ENCODE data around the gene BTD. TPM values are rescaled to one million over a fixed set of nuclear protein-coding genes. Genes with fewer than 3 reads are reported as not detected.
"Not testable (repeated sequence)": the region's sequence is repeated elsewhere in the genome, so short reads cannot be mapped to it uniquely, and the experiment has no call there.

Gene BTD
- total RNA-seq, 1 donor from 2014 or later: 8.3 TPM

DNA sequence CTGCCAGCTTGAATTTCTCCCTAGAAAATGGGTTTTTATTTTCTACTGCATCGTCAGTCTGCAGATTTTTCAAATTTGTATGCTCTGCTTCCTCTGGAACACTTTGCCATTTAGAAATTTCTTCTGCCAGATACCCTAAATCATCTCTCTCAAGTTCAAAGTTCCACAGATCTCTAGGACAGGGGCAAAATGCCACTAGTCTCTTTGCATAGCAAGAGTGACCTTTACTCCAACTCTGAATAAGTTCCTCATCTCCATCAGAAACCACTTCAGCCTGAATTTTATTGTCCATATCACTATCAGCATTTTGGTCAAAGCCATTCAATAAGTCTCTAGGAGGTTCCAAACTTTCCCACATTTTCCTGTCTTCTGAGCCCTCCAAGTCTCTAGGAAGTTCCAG, 3.0 kb downstream of the BTD start:
- ATAC-seq: not testable (repeated sequence)

DNA sequence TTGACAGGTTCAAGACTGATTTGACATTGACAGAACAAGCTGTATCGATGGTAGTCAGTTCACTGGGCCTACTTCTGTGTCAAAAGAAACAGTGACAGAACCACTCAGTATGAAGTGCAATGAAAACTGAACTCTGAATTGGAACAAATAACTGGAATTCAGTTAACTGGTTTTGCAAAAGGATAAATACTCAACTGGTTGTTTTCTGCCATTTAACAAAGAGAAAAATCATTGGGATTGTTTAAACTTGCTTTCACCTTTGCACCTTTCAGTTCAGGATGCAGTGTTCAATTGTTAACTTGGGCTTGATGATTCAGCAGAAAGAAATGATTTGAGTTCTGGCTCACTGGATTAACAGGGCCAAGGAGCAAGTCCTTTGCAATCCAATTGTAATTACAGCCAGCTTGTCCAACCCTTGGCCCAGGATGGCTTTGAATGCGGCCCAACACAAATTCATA, 4.9 kb downstream of the BTD start:
- no peak for ATAC-seq

DNA sequence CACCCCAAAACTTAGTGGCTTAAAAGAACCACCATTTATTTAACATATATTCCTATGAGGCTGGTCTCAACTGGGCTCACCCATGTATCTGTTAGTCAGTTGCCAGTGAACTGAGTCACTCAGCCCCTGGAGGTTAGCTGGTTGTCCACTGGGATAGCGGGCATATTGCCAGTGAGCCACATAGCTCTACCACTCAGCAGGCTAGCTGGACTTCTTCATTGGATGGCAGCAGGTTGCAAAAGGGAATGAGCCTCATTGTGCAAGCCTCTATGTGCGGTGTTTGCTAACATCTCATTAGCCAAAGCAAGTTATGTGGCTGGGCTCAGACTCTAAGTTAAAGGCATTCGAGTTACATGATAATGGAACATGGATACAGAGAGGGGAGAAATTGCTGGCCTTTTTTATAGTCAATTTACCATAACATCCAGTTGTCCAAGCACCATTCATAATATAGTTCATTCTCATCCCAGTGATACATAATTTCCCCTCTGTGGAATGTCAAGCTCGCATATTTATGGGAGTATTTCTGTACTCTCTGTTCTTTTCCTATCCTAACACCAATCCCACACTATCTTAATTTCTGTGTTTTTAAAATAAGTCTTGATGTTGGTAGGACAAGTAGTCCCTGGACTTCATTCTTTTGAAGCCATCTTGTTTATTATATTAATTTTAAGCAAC, 8.7 kb downstream of the BTD start:
- no peak for ATAC-seq

DNA sequence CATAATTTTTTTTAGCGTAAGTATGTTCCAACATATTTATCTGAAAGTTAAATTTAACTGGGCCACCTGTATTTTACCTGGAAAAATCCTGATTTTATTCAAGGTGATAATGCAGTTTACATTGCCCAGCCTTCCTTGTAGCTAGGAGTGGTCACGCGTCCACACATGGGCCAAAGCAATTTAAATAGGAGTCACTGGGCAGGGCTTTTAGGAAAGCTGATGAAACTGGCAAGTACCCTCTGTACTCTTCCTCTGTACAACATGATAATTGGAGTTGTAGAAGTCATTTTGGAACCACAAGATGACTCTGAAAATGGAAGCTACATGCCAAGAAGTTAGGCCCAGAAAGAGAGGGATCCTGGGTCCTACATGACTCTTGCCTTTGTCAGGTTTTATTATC, 9.5 kb downstream of the BTD start:
- no peak for ATAC-seq

DNA sequence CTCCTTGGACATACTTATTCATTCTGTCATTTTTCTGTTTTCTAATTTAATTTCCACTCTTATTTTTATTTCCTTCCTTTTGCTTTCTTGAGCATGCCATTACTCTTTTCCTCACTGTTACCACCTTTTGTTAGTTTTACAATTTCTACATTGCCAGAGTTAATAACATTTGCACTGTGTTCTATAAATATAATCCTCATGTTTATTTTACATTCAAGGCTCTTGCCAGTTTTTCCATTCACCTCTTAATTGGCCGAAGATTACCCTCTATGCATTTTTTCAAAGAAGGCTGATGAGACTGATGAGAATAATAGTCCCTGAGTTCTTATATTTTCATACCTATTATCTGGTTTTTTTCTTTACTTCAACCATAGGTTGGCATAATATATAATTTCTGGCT, 10.5 kb downstream of the BTD start:
- no peak for ATAC-seq

DNA sequence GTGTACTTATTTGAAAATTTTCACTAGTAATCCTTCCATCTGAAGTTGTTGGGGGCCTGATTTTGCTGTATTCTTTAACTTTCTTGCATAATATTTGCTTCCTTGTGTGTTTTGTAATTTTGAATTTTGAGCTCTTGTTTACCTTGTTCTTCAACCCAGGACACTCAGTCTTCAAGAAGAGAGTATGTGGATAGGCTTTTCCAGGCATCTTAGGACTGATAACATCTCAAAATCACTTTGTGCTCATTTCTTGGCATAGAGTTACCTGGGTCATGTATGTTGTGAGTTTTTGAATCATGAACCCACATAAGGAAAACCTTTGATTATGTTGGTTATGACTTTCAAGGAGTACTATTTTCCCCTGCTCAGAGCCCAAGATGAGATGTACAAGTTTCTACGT, 13.4 kb downstream of the BTD start:
- no peak for ATAC-seq

DNA sequence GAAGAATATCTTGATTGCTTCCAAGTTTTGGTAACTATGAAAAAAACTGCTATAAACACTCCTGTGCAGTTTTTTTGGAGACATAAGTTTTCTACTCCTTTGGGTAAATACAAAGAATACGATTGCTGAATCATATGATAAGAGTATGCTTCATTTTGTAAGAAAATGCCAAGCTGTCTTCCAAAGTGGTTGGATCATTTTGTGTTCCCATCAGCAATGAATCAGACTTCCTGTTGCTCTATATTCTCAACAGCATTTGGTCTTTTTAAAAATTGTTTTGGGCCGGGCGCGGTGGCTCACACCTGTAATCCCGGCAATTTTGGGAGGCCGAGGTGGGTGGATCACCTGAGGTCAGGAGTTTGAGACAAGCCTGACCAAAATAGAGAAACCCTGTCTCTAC, 14.5 kb downstream of the BTD start:
- no peak for ATAC-seq

DNA sequence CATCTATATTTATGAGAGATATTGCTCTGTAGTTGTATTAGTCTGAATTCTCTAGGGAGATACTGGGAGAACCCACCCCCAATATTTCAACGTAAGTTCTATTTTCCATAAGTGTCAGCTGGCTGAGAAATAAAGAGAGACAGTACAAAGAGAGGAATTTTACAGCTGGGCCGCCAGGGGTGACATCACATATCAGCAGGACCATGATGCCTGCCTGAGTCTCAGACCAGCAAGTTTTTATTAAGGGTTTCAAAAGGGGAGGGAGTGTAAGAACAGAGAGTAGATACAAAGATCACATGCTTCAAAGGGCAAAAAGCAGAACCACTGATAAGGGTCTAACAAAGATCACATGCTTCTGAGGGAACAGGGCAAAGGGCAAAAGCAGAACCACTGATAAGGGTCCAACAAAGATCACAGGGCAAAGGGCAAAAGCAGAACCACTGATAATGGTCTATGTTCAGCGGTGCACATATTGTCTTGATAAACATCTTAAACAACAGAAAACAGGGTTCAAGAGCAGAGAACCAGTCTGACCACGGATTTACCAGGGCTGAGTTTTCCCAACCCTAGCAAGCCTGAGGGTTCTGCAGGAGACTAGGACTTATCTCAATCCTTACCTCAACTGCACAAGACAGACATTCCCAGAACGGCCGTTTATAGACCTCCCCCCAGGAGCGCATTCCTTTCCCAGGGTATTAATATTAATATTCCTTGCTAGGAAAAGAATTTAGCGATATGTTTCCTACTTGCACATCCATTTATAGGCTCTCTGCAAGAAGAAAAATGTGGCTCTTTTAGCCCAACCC, 18.3 kb downstream of the BTD start:
- not testable (repeated sequence) for ATAC-seq

DNA sequence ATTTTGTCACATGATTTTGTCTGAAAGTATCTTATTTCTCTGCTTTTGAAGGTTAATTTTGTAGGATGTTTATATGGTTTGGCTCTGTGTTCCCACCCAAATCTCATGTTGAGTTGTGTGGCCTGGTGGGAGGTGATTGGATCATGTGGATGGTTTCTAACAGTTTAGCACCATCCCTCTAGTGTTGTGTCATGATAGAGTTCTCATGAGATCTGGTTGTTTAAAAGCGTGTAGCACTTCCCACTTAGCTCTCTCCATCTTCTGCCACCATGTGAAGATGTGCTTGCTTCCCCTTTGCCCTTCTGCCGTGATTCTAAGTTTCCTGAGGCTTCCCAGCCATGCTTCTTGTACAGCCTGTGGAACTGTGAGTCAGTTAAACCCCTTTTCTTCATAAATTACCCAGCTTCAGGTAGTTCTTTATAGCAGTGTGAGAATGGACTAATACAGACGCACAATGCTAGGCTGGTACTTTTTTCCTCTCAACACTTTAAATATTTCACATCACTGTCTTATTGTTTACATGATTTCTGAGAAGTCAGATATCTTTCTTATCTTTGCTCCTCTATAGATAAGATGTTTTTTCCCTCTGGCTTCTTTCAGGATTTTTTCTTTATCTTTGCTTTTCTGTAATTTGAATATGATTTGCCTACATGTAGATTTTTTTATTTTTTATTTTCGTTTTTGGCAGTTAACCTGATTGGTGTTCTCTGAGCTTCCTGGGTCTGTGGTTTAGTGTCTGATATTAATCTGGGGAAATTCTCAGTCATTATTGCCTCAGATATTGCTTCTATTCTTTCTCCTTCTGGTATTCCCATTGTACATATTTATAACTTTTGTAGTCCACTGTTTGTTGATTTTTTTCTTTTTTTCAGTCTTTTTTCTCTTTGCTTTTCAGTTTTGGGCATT, 22.2 kb downstream of the BTD start:
- no peak for ATAC-seq

DNA sequence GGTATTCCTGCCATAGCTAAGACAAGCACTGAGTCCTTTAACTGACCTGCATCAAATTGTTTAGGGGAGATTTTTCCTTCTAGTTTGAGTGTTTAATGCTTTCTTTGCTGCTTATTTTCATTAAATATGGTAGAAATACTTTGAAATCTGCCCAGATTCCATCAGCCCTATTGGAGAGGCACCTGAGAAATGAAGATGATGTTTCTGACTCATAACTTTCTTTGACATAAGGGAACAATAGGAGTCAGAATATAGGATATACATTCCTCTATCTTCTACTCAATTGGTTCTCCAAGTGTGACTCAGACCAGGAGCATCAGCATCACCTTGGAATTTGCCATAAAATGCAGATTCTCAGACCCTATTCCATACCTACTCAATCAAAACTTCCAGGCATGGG, 27.4 kb downstream of the BTD start:
- no peak for ATAC-seq

DNA sequence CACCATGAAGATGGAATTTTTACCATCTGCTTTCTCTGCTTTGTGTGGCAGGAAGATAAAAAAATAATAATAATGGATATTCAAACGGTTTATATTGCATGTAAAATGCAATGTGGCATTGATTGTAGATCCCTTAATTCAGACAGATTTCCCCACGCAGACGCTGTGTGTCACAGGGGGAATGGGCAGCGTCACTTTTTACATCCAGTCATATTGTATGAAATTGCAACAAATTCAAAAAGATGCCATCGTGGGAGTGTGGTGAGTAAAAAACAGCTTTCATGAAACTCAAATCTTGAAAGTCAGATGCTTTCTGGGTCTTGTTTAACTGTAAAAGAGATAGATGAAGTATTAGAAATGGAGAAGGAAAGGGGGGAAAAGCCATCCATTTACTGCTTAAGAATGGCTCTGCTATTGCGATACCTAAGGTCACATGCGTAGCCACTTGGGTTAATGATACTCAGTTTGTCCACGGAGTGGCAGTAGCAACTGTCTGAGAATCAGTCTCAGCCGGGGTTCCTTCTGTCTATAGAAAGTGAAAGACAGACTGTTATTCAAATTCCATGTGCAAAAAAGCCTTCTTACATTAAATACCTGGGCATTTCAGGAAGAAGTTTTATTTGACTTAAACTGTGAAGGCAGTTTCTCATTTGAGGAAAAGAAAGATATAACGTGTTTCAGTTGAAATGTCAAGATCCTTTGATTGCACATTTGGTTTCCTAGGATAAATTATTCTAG, 28.5 kb downstream of the BTD start:
- ATAC-seq: peak; percentile 96

DNA sequence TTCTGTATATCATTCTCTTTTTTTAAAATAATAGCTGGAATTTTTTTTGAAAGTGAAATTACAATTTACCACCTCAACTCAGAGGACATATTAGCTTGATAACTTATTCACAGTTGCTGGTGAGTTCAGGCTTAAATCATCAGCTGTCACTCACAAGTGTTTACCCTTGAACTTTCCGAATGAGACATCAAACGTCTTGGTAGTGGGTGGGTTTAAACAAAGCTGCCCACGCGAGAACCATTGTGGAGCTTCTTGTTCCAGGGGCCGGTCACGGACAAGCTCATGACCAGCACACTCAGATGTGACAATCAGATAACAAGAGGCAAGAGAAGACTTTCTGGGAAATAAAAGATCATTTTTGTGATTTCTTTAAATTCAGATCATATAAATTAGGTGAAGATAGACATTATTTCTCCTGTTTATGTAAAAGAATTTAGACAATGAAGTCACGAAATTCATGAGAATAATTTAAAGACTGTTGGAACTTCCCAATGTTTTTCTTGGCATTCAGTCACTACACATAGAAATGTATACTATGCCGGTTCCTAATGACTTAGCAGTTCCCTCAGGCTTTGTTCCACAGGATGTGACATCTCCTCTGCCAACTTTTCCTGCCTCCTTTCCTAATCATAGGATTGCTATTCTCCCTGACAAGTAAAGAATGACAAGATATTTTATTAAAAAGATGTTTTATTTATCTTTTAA, 29.3 kb downstream of the BTD start:
- no peak for ATAC-seq

DNA sequence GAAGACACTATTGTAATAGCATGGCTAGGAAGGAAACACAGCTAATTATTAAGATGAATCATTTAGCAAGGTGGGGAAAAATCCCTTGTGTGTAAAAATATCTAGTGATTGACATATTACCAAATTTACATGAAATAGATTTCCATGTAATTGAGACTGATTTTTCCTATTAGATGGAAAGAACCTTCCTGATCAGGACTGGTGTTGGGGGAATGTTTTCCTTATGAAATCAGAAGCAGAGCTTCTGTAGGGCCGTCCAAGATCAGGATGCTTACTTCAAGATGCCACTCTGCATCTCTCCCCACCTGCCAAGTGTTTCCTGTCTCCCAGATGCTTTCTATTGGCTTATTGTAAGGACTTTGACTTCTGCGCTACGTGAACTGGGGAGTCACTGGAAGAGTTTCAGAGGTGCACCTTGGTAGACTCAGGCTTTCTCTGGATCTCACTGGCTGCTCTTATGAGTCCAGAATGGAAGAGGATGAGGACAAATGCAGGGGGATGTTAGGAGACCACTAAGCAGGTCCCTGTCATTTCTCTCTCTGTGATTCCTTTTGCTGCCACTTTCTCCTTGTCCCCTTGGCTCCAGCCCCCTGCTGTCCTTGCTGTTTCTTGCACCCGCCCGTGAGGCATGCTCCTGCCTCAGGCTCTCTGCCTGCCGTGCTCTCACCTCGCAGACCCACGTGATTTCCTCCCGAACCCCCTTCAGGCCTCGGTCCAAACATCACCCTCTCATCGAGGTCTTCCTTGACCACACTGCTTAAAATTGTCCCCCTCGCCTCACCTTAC, 30.1 kb downstream of the BTD start:
- ATAC-seq: no peak

DNA sequence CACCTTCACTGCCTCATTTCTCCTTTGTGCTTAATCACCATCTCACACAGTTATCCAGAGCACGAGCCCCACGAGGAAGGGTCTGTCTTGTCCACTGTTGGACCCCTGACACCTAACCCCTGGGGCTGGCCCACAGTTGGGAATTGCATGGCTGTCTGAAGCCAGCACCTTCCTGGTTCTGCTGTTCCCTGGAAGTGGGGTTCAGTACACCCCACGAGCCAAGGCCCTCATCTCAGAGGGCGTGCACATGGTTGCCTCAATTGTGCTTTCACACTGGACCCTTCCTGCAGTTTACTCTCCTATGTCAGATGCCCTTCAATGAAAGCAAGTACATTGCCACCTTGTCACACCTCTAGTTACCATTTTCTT, 30.7 kb downstream of the BTD start:
- ATAC-seq: no peak

DNA sequence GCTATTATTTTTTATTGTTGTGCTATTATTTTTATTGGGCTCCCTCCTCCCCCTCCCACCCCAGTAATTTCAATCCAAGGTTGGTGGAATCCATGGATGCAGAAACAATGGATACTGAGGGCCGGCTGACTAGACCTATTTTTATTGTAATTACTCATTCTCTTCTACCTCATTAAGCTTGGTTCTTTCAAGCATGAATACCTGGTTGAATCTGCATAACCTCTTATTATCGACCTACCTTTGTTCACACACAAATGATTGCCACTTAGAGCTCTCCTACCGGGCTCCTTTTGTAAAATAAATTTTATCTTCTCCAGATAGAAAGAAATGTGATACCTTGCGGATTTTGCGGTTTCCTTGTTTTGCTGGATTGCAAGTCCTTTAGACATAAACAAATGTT, 31.6 kb downstream of the BTD start:
- ATAC-seq: no peak

DNA sequence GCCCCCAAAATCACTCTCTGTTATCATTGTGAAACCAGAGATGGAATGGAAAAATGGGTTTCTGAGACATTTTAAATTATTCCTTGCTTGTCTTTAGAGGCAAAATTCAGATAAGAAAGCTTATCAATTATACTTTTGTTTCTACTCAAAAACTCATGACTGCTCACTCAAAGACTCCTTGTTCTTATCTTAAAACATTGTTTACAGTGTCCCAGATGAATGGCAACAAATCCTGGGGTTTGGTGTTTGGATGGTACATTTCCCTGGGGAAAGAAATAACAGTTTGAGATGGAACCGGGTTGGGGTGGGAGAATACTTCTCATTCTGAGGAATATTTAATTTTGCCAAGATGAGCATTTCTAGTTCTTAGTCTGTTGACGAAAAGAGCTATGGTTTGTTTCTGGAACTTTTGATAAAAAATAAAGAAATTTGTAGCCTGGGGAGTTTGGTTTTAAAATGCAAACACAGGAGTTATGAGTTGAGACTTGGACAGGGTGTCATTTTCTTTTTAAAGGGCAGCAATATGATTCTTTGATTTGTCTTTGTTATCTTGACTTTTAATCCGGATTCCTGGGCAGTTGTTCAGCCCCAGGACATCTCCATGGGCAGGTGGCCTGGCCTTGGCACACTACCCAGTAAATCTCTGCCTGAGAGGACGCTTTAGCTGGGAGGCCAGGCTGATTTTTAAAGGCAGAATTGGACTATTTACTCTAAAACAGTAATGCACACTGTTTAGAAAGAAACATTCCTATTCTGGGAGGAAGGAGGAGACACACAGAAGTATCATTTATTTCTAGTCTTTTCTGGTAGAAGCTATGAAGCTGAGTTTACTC, 32.4 kb downstream of the BTD start:
- ATAC-seq: no peak

DNA sequence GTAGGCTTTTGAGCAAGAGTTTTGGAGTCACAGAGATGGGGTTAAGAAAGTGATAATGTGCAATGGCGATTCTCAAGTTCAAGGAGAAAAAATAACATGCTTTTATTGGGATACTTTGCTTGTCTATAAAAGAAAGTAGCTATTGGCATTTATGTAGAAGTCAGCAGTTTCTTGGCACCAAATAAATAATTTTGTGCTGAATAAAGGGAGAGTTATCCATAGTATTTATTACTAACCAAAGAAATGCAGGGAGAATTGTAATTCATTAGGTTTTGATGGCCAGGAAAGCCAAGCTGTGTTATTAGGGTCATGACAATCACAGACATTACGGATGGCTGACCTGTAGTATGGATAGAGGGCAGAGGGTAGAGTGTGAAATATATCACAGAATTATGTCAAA, 33.1 kb downstream of the BTD start:
- ATAC-seq: no peak

DNA sequence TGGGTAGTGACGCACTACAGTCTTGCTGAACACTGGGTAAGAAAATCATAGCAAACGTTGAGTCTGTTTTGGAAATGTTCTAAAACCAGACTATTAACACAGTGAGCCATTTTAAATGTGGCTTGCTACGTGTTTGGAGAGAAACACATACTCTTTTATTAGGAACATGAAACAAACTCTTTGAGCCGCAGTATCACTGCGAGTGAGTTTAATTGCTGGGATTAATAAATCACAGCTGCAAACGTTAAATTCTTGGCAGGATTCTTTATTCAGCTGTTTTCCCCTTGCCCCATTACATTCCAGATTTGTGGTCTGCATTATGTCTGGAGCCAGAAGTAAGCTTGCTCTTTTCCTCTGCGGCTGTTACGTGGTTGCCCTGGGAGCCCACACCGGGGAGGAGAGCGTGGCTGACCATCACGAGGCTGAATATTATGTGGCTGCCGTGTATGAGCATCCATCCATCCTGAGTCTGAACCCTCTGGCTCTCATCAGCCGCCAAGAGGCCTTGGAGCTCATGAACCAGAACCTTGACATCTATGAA, 33.6 kb downstream of the BTD start:
- no peak for ATAC-seq

DNA sequence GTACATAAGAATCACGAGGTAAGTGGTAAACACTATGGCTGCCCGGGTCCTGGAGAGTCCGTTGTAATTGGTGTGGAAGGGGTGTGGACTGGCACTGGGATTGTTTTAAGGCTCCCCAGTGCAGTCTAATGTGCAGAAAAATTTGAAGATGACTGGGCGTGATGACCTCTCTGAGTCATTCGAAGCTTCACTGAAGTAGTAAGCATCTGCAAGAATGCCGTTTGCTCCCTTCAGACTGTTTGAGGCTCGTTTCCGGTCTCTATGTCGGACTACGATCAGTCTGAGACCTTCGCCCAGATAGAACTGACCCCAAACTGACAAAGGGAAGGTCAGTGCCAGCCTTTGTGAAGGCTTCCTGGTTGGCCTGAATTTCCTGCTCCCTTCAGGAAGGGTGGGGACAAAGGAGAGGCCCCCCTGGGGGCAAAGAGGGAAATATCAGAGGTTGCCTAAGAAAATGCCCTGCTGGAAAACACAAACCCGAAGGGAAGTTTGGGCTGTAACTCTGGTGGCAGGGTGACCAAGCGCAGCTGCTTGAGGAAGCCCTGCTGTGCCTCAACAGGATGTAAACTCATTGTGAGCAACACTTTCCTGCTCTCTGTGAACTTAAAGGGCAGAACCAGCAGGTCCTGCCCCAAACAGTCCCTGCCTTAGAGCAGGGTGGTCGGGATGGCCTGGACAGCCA, 34.6 kb downstream of the BTD start:
- peak; percentile 69 for ATAC-seq

All from esophagus mucosa (tissue), 1 donor.